ENCODE measurements around the gene GADD45A.

Gene GADD45A

GRCh38 chr1:67685067-67685557 lies at the start of gene GADD45A:
GADD45A (plus strand) TSS chr1:67685201; CDS start chr1:67685495, 294 bp downstream.
- H3K4me3 Mint-ChIP-seq, result peak within 1 kb of the TSS; percentile 98
- H3K27me3 Mint-ChIP-seq, result no peaks in the 10 kb centered on the region
- H3K27ac Mint-ChIP-seq, result peak within 1 kb of the TSS; percentile 98
- no peaks in the 10 kb centered on the region for H3K9me3 Mint-ChIP-seq
- H3K4me1 Mint-ChIP-seq, result peaks cover 61% of the 10 kb centered on the region
- H3K36me3 Mint-ChIP-seq, result peaks cover 24% of the 10 kb centered on the region

GRCh38 chr1:67636146-67636545 lies 48.9 kb upstream of the GADD45A start:
- Mint-ChIP-seq H3K27me3 (no peaks in the 10 kb centered on the region), H3K36me3 (no peaks in the 10 kb centered on the region), H3K4me3 (no peak overlapping the region), H3K27ac (no peak overlapping the region), H3K4me1 (peaks cover 18% of the 10 kb centered on the region), H3K9me3 (no peaks in the 10 kb centered on the region)

GRCh38 chr1:67639361-67639760 lies 45.6 kb upstream of the GADD45A start:
- no peaks in the 10 kb centered on the region for H3K9me3 Mint-ChIP-seq
- H3K4me3 Mint-ChIP-seq, result no peak overlapping the region
- no peaks in the 10 kb centered on the region for H3K36me3 Mint-ChIP-seq
- no peak overlapping the region for H3K27ac Mint-ChIP-seq
- H3K4me1 Mint-ChIP-seq, result peaks cover 16% of the 10 kb centered on the region
- H3K27me3 Mint-ChIP-seq, result no peaks in the 10 kb centered on the region

GRCh38 chr1:67642629-67643028 lies 42.4 kb upstream of the GADD45A start:
- Mint-ChIP-seq H3K4me1 (no peaks in the 10 kb centered on the region), H3K9me3 (no peaks in the 10 kb centered on the region), H3K27me3 (no peaks in the 10 kb centered on the region), H3K36me3 (no peaks in the 10 kb centered on the region), H3K27ac (no peak overlapping the region), H3K4me3 (no peak overlapping the region)

GRCh38 chr1:67644566-67644965 lies 40.4 kb upstream of the GADD45A start:
- no peaks in the 10 kb centered on the region for H3K36me3 Mint-ChIP-seq
- H3K4me3 Mint-ChIP-seq, result no peak overlapping the region

GRCh38 chr1:67645495-67646144 lies 39.4 kb upstream of the GADD45A start:
- no peak overlapping the region for H3K4me3 Mint-ChIP-seq
- H3K4me1 Mint-ChIP-seq, result no peaks in the 10 kb centered on the region
- H3K27me3 Mint-ChIP-seq, result no peaks in the 10 kb centered on the region
- H3K36me3 Mint-ChIP-seq, result no peaks in the 10 kb centered on the region
- H3K27ac Mint-ChIP-seq, result no peak overlapping the region
- H3K9me3 Mint-ChIP-seq, result no peaks in the 10 kb centered on the region

More at GRCh38 chr1:67644566-67644965, 40.4 kb upstream of the GADD45A start:
- Mint-ChIP-seq H3K4me1 (no peaks in the 10 kb centered on the region), H3K9me3 (no peaks in the 10 kb centered on the region), H3K27ac (no peak overlapping the region), H3K27me3 (no peaks in the 10 kb centered on the region)

- no peaks in the 10 kb centered on the region for H3K4me1 Mint-ChIP-seq
- no peaks in the 10 kb centered on the region for H3K36me3 Mint-ChIP-seq
- no peaks in the 10 kb centered on the region for H3K9me3 Mint-ChIP-seq
- H3K27ac Mint-ChIP-seq, result no peak overlapping the region
- no peak overlapping the region for H3K4me3 Mint-ChIP-seq
- no peaks in the 10 kb centered on the region for H3K27me3 Mint-ChIP-seq
Observed at GRCh38 chr1:67646145-67647035, 38.6 kb upstream of the GADD45A start.

- Mint-ChIP-seq H3K9me3 (no peaks in the 10 kb centered on the region), H3K4me1 (no peaks in the 10 kb centered on the region), H3K36me3 (no peaks in the 10 kb centered on the region), H3K4me3 (no peak overlapping the region), H3K27me3 (no peaks in the 10 kb centered on the region), H3K27ac (no peak overlapping the region)
Observed at GRCh38 chr1:67647036-67647798, 37.8 kb upstream of the GADD45A start.

- H3K4me1 Mint-ChIP-seq, result no peaks in the 10 kb centered on the region
- no peak overlapping the region for H3K4me3 Mint-ChIP-seq
- H3K27ac Mint-ChIP-seq, result no peak overlapping the region
- H3K27me3 Mint-ChIP-seq, result no peaks in the 10 kb centered on the region
- no peaks in the 10 kb centered on the region for H3K36me3 Mint-ChIP-seq
- H3K9me3 Mint-ChIP-seq, result no peaks in the 10 kb centered on the region
Observed at GRCh38 chr1:67647814-67648358, 37.1 kb upstream of the GADD45A start.

GRCh38 chr1:67648582-67649326 lies 36.2 kb upstream of the GADD45A start:
- H3K4me1 Mint-ChIP-seq, result no peaks in the 10 kb centered on the region
- no peaks in the 10 kb centered on the region for H3K36me3 Mint-ChIP-seq
- no peak overlapping the region for H3K27ac Mint-ChIP-seq
- H3K4me3 Mint-ChIP-seq, result no peak overlapping the region
- no peaks in the 10 kb centered on the region for H3K9me3 Mint-ChIP-seq
- H3K27me3 Mint-ChIP-seq, result no peaks in the 10 kb centered on the region

- Mint-ChIP-seq H3K9me3 (no peaks in the 10 kb centered on the region), H3K27ac (no peak overlapping the region), H3K27me3 (no peaks in the 10 kb centered on the region), H3K36me3 (no peaks in the 10 kb centered on the region), H3K4me3 (no peak overlapping the region), H3K4me1 (no peaks in the 10 kb centered on the region)
Observed at GRCh38 chr1:67650061-67650460, 34.9 kb upstream of the GADD45A start.

- Mint-ChIP-seq H3K4me3 (no peak overlapping the region), H3K36me3 (no peaks in the 10 kb centered on the region), H3K27ac (no peak overlapping the region), H3K9me3 (no peaks in the 10 kb centered on the region), H3K27me3 (no peaks in the 10 kb centered on the region), H3K4me1 (no peaks in the 10 kb centered on the region)
Observed at GRCh38 chr1:67651031-67651430, 34.0 kb upstream of the GADD45A start.

- Mint-ChIP-seq H3K9me3 (no peaks in the 10 kb centered on the region), H3K4me1 (no peaks in the 10 kb centered on the region), H3K27me3 (no peaks in the 10 kb centered on the region), H3K36me3 (no peaks in the 10 kb centered on the region), H3K4me3 (no peak overlapping the region), H3K27ac (no peak overlapping the region)
Observed at GRCh38 chr1:67652800-67653199, 32.2 kb upstream of the GADD45A start.

GRCh38 chr1:67653304-67653703 lies 31.7 kb upstream of the GADD45A start:
- no peak overlapping the region for H3K27ac Mint-ChIP-seq
- no peaks in the 10 kb centered on the region for H3K36me3 Mint-ChIP-seq
- no peaks in the 10 kb centered on the region for H3K4me1 Mint-ChIP-seq
- H3K4me3 Mint-ChIP-seq, result no peak overlapping the region
- H3K9me3 Mint-ChIP-seq, result no peaks in the 10 kb centered on the region
- H3K27me3 Mint-ChIP-seq, result no peaks in the 10 kb centered on the region

GRCh38 chr1:67655581-67655980 lies 29.4 kb upstream of the GADD45A start:
- no peaks in the 10 kb centered on the region for H3K9me3 Mint-ChIP-seq
- no peaks in the 10 kb centered on the region for H3K36me3 Mint-ChIP-seq
- H3K27ac Mint-ChIP-seq, result no peak overlapping the region
- H3K4me3 Mint-ChIP-seq, result no peak overlapping the region
- peaks cover 5% of the 10 kb centered on the region for H3K27me3 Mint-ChIP-seq
- H3K4me1 Mint-ChIP-seq, result no peaks in the 10 kb centered on the region
